H4 (cell line): ENCODE measurements around the gene PIK3C2B. TPM values are rescaled to one million over a fixed set of nuclear protein-coding genes. Genes with fewer than 3 reads are reported as not detected.
"Not testable (repeated sequence)": the region's sequence is repeated elsewhere in the genome, so short reads cannot be mapped to it uniquely, and the experiment has no call there.

ENCODE experiments used
- DNase-seq: peaks from one replicate; pipeline ENCODE4 v3.0.0-alpha.2; 2015; ENCODE audit warnings: low spot score
- total RNA-seq: library from RNA; depleted of rRNA; stranded (reverse); fragments of >200 nt; shearing (Covaris generic); gene quantifications from 2 replicates; pipeline ENCODE4 v1.2.3, GENCODE V29; 2014

Gene PIK3C2B
- total RNA-seq, 1 experiment from 2014 or later, result 3.4 TPM

GRCh38 chr1:204506201-204506968 is 11.8 kb upstream of the PIK3C2B start:
- DNase-seq, result peak; percentile 86

DNA sequence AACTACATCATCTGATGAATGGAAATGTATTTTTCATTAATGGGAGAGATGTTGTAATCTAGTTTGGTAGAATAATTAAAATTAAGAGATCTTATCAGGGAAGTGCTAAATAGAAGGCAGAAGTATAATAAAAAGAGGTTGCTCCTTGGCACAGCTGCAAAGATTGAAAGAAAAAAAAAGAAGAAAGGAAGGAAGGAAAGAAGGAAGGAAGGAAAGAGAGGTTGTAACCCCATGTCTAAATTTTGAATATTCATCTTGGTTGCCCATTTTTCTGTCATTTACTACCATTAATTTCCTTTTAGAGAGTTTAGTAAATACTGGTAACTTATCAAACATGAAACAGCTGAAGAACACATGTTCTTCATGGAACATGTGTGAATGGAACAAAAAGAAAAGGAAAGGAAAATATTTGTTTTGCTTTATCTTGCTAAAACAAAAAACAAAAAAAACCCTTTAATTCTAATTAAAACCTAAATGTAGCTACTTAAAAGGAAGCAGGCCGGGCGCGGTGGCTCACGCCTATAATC is 11.1 kb upstream of the PIK3C2B start:
- no peak for DNase-seq

DNA sequence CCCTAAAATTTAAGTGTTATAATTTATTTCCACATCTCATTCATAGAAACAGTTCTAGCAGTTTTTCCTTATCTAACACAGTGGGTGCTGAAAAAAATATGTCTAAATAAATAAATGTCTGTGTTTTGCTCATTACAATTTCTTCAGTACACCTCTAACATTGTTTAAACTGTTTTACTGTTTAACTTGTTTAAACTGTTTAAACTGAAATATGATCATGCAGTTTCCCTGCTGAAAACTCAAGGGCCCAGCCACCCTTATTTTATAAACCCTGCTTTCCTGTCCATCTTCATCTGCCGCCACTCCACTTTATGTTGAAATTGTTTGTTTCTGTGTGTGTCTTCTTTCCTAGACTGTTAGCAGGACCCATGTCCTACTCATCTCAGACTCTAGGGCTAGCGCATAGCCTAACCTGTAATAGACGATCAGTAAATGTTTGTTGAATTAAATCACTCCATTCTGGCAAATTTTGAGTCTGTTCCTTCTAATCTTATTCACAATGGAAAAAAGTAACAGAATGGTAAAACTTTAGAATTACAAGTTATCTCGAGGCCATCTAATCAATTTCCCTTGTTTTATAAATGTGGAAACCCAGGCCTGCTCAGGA is 9.4 kb upstream of the PIK3C2B start:
- DNase-seq, result no peak

GRCh38 chr1:204503122-204503912 is 8.7 kb upstream of the PIK3C2B start:
- peak; percentile 51 for DNase-seq

GRCh38 chr1:204502241-204502640 is 7.6 kb upstream of the PIK3C2B start:
- DNase-seq, result no peak

GRCh38 chr1:204499511-204500468 is 5.2 kb upstream of the PIK3C2B start:
- DNase-seq, result no peak

DNA sequence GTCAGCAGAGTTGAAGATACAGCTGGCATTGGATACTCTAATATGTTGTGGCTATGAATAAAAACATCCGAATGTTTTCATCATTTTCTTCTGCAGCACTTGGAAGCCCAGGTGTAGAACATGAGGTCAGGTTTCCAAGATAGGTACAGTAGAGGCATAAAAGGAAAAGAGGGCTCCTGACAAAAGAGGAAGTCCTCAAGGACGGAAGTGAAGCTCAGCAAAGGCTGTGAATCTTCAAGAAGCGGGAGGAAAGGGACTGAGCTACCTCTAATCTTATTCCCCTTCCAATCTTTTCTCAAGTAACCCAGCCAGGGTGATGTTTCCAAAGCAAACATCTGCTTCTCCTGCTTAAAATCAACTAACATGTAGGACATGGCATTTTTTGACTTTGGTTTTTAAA is 4.4 kb upstream of the PIK3C2B start:
- no peak for DNase-seq

DNA sequence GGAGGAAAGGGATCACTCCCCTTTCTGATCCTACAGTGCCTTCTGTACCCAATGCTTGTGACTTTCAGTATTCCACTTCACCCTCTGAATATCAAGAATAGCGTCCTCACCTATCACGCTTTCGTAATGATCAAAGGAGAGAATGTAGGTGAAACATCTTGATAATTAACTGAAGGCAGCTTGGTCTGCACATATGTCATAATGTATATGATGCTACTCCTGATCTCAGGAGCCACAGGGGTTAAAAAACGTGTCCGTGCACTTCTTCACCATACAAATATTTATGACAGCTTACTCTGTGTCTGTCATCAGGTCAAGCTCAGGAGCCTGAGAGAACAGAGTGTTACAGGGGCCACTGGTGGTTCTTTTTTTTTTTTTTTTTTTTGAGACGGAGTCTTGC is 1.2 kb upstream of the PIK3C2B start:
- no peak for DNase-seq

- DNase-seq, result no peak
These were observed 611 bp upstream of the PIK3C2B start for GRCh38 chr1:204495078-204495753.

- DNase-seq, result peak; percentile 62
These were observed 673 bp downstream of the PIK3C2B start for GRCh38 chr1:204493984-204494280.

DNA sequence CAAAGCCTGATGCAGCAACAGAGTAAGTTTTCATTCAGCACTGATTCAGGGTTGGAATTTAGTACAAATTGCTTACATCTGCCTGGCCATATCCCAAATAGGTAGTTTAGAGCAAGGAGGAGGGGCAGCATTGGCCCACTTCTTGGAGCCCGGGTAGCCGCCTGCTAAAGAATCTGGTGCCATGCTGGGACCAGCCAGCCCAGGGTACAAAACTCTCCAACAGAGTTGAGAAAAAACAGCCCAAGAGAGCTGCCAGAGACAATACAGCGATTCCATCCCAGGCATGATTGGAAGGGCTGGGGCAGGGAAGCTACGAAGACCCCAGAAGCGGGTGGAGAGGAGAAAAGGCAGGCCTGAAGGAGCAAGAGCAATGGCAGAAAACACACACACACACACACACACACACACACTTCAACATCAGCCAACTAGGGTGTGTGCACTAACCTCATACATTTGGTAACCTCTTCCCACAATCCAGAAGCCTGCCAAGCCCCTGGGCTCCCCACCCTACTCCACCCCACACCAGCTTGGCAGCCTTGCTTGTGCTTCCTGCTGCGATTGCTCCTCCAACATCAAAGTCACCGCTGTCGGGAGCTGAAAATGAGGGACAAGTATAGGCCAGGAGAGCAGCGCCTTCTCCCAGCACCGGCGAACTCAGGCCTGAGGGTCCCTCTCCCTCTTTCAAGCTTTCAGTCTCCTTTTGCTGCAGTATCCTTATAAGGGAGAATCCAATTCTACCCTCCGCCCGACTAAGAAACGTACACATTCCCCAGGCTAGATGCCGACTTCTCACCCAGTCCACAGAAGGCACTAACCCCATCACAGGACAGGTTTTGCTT is 1.2 kb downstream of the PIK3C2B start:
- peak; percentile 77 for DNase-seq

DNA sequence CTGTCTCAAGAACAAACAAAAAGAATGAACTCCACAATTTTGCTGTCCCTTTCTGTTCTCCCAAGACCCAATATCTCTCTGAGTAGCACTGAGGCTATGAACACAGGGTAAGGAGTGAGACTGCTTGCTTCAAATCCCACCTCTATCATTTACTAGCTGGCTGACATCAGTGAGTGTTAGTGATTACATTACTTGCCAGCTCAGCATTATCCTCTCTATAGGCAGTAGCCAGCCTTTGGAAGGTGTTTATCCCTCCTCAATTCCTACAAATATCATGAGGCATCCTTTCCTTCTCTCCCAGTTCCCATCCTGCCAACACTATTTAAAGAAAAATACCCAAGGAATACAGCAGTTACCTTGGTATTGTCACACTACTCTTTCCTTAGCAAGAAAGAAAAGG is 3.0 kb downstream of the PIK3C2B start:
- DNase-seq, result no peak

- no peak for DNase-seq
These were observed 7.4 kb downstream of the PIK3C2B start for GRCh38 chr1:204487256-204487615.

DNA sequence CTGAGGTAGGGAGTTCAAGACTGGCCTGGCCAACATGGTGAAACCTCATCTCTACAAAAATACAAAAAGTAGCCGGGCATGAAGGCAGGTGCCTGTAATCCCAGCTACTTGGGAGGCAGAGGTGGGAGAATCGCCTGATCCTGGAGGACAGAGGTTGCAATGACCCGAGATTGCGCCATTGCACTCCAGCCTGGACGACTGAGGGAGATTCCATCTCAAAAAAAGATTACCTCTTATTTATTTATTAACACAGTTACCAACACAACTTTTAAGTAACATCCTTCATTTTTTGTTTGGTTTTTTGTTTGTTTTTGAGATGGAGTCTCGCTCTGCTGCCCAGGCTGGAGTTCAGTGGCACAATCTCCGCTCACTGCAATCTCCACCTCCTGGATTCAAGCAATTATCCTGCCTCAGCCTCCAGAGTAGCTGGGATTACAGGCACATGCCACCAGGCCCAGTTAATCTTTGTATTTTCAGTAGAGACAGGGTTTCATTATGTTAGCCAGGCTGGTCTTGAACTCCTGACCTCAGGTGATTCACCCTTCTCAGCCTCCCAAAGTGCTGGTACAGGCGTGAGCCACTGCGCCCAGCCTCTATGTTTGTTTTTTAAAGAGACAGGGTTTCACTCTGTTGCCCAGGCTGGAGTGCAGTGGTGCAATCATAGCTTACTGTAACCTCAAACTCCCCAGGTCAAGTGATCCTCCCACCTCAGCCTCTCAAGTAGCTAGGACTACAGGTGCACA is 7.9 kb downstream of the PIK3C2B start:
- not testable (repeated sequence) for DNase-seq

DNA sequence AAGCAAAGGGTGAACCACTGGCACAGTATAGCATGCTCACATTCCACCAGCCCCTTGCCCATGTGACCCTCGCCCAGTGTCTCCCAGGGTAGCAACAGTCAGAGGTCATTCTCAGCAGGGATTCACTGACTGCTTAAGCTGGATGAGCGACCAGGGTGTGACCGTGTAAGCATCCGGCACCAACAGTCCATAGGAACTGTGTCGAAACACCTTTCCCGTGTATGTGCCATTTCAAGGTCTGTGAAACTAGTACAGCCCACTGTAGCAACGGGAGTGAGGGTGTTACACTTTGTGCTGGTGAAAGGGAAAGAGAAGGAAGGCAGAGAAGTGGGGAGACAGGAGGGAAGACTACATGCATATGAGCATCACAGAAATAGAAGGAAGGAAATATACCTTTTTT is 10.8 kb downstream of the PIK3C2B start:
- DNase-seq, result no peak

DNA sequence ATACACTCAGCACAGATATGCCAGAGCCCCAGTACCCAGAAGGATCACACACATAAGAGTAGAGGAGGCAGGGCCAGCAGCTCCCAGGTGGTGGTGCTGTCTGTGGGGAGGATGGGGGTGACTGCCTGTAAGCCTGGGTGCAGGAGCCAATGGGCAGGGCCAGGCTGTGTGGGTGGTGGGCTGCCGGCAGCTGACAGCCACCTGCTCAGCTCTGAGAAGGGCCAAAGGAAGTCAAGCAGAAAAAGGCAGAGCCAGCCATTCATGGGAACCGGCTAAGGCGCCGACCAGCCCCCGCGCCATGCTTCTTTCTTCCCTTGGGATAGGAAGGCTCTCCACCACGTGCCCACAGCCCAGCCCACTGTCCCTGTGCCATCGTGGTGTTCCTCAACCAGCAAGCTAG is 14.1 kb downstream of the PIK3C2B start:
- no peak for DNase-seq

GRCh38 chr1:204479387-204480136 is 15.0 kb downstream of the PIK3C2B start:
- no peak for DNase-seq

GRCh38 chr1:204478921-204479320 is 15.7 kb downstream of the PIK3C2B start:
- no peak for DNase-seq
